MM.1S (cell line): Measurements from ENCODE around the gene DLX5.
"Not testable (repeated sequence)": the region's sequence is repeated elsewhere in the genome, so short reads cannot be mapped to it uniquely, and the experiment has no call there.

ENCODE experiments used
- DNase-seq: peaks from one replicate; pipeline ENCODE4 v3.0.0-alpha.2; 2015
- H2AFZ ChIP-seq: fragments of 300-600 bp; sonication (generic); 2 replicates; pipeline ENCODE4 v1.6.0; 2016; ENCODE audit warnings: antibody characterized with exemption, low read length
- H3F3A ChIP-seq: fragments of 300-600 bp; sonication (generic); 2 replicates; pipeline ENCODE4 v1.6.1; 2016; ENCODE audit warnings: mild to moderate bottlenecking, antibody characterized with exemption, low read length, moderate library complexity, mixed read lengths; ENCODE audit not compliant: insufficient read depth
- H3K27ac ChIP-seq: fragments of 300-600 bp; sonication (generic); 2 replicates; pipeline ENCODE4 v1.5.1; 2016; ENCODE audit warnings: mild to moderate bottlenecking, low read length
- H3K27me3 ChIP-seq: fragments of 300-600 bp; sonication (generic); replicated peaks from 2 replicates; pipeline ENCODE4 v1.6.0; 2016; ENCODE audit warnings: low read length; ENCODE audit not compliant: insufficient read depth
- H3K36me3 ChIP-seq: fragments of 300-600 bp; sonication (generic); replicated peaks from 2 replicates; pipeline ENCODE4 v1.6.1; 2016; ENCODE audit warnings: mild to moderate bottlenecking, low read length, mixed read lengths; ENCODE audit not compliant: insufficient read depth
- H3K4me1 ChIP-seq: fragments of 300-600 bp; sonication (generic); 2 replicates; pipeline ENCODE4 v1.6.1; 2016; ENCODE audit warnings: low read length, mixed read lengths
- H3K4me2 ChIP-seq: fragments of 300-600 bp; sonication (generic); 2 replicates; pipeline ENCODE4 v1.6.0; 2016; ENCODE audit warnings: low read depth, low read length
- H3K4me3 ChIP-seq: fragments of 300-600 bp; sonication (generic); 2 replicates; pipeline ENCODE4 v1.5.1; 2016; ENCODE audit warnings: low read length, mixed read lengths
- H3K79me2 ChIP-seq: fragments of 300-600 bp; sonication (generic); 2 replicates; pipeline ENCODE4 v1.6.1; 2016; ENCODE audit warnings: mixed run types, low read length, mixed read lengths
- H3K9ac ChIP-seq: fragments of 300-600 bp; sonication (generic); 2 replicates; pipeline ENCODE4 v1.6.1; 2016; ENCODE audit warnings: low read length, mixed read lengths
- H3K9me2 ChIP-seq: fragments of 300-600 bp; sonication (generic); replicated peaks from 2 replicates; pipeline ENCODE4 v1.6.1; 2016; ENCODE audit warnings: mild to moderate bottlenecking, low read length, mixed read lengths; ENCODE audit not compliant: insufficient read depth
- H3K9me3 ChIP-seq: fragments of 300-600 bp; sonication (generic); replicated peaks from 2 replicates; pipeline ENCODE4 v1.6.1; 2016; ENCODE audit warnings: mild to moderate bottlenecking, low read length, mixed read lengths; ENCODE audit not compliant: insufficient read depth
- H4K20me1 ChIP-seq: fragments of 300-600 bp; sonication (generic); 2 replicates; pipeline ENCODE4 v1.6.1; 2016; ENCODE audit warnings: mild to moderate bottlenecking, low read length, moderate library complexity, mixed read lengths; ENCODE audit not compliant: insufficient read depth
- CTCF ChIP-seq: fragments of 300-600 bp; sonication (generic); IDR thresholded peaks from 2 replicates; pipeline ENCODE4 v1.5.1; 2016; ENCODE audit warnings: antibody characterized with exemption, low read length, mixed read lengths
- EZH2 ChIP-seq: fragments of 300-600 bp; sonication (generic); optimal IDR thresholded peaks from 2 replicates; pipeline ENCODE3; 2017; ENCODE audit warnings: low read depth, mild to moderate bottlenecking, antibody characterized with exemption, low read length, mixed read lengths
- EZH2phosphoT487 ChIP-seq: fragments of 300-600 bp; sonication (generic); IDR thresholded peaks from 2 replicates; pipeline ENCODE4 v1.6.1; 2018; ENCODE audit warnings: antibody characterized with exemption, low read length

DLX5 gene

GRCh38 chr7:97043281-97043680 is 18.6 kb upstream of the DLX5 start:
- H3K36me3 ChIP-seq = no peaks in the 10 kb centered on the region
- H3K27me3 ChIP-seq = no peaks in the 10 kb centered on the region
- H4K20me1 ChIP-seq = no peaks in the 10 kb centered on the region
- no peaks in the 10 kb centered on the region for H3K9me2 ChIP-seq
- no peak overlapping the region for H3K4me3 ChIP-seq
- no peaks in the 10 kb centered on the region for H3F3A ChIP-seq
- H3K27ac ChIP-seq = no peak overlapping the region
- no peak for DNase-seq
- TF ChIP-seq CTCF = no peak
- no peak for TF ChIP-seq EZH2
- no peak for TF ChIP-seq EZH2phosphoT487
- H3K9me3 ChIP-seq = no peaks in the 10 kb centered on the region
- H3K9ac ChIP-seq = no peak overlapping the region
- H2AFZ ChIP-seq = no peak overlapping the region
- no peaks in the 10 kb centered on the region for H3K4me1 ChIP-seq
- H3K4me2 ChIP-seq = no peak overlapping the region
- H3K79me2 ChIP-seq = no peaks in the 10 kb centered on the region

- no peak overlapping the region for H3K4me2 ChIP-seq
Measured at GRCh38 chr7:97039374-97040065, 14.9 kb upstream of the DLX5 start.

GRCh38 chr7:97034213-97034852 is 9.7 kb upstream of the DLX5 start:
- not testable (repeated sequence) for H3K4me2 ChIP-seq, H2AFZ ChIP-seq, H3K27me3 ChIP-seq

More at GRCh38 chr7:97039374-97040065, 14.9 kb upstream of the DLX5 start:
- no peaks in the 10 kb centered on the region for H3K36me3 ChIP-seq
- no peaks in the 10 kb centered on the region for H4K20me1 ChIP-seq
- no peaks in the 10 kb centered on the region for H3F3A ChIP-seq
- TF ChIP-seq CTCF (no peak), EZH2 (no peak), EZH2phosphoT487 (no peak)
- no peak overlapping the region for H2AFZ ChIP-seq
- no peak overlapping the region for H3K27ac ChIP-seq
- H3K9ac ChIP-seq = no peak overlapping the region
- no peaks in the 10 kb centered on the region for H3K9me3 ChIP-seq
- no peaks in the 10 kb centered on the region for H3K9me2 ChIP-seq
- H3K27me3 ChIP-seq = no peaks in the 10 kb centered on the region
- H3K79me2 ChIP-seq = no peaks in the 10 kb centered on the region
- no peak overlapping the region for H3K4me3 ChIP-seq
- no peak for DNase-seq
- no peaks in the 10 kb centered on the region for H3K4me1 ChIP-seq

More at GRCh38 chr7:97034213-97034852, 9.7 kb upstream of the DLX5 start:
- H3K4me1 ChIP-seq, H3K79me2 ChIP-seq, H3K9me2 ChIP-seq, H3K36me3 ChIP-seq, H3K4me3 ChIP-seq, H3K9me3 ChIP-seq, H3K27ac ChIP-seq, H3K9ac ChIP-seq, DNase-seq, H4K20me1 ChIP-seq, H3F3A ChIP-seq: not testable (repeated sequence)
